Measurements from ENCODE around the gene MYADML2. TPM values are rescaled to one million over a fixed set of nuclear protein-coding genes. Genes with fewer than 3 reads are reported as not detected.

MYADML2 gene
- total RNA-seq, 4 donors from 2014 or later, result 2.9 to 24.9 (median 13.3) TPM

GRCh38 chr17:81902023-81902652 is 44.9 kb downstream of the MYADML2 start, which contains the start of gene NPB:
Gene NPB, plus strand, starts transcription at chr17:81902238. Its CDS starts 40 bp downstream, at chr17:81902278.
- no peak for TF ChIP-seq CTCF (IDR thresholded peaks at IDR 0.05 in 4 of 5, conservative IDR thresholded peaks at IDR 0.05 in 1 of 5)
- no peak for TF ChIP-seq POLR2A (IDR thresholded peaks at IDR 0.05)
- ATAC-seq, result peak; percentile 31 to 42
- no peak within 1 kb of the TSS for H3K27ac ChIP-seq
- no peaks in the 10 kb centered on the region for H3K27me3 ChIP-seq
- H3K4me1 ChIP-seq, result peaks cover 5 to 8% of the 10 kb centered on the region in 2 donors
- no peaks in the 10 kb centered on the region for H3K9me3 ChIP-seq
- DNase-seq, result no peak
- H3K4me3 ChIP-seq, result peak within 1 kb of the TSS in 3 of 4 donors; percentile 23 to 44 (median 36)
- H3K36me3 ChIP-seq, result peaks cover 0 to 34% of the 10 kb centered on the region in 2 donors
- in situ Hi-C loops (cut with MboI; ENCODE audit: low sequenced_read_pairs in 4 of 4), result no loop called here
- intact Hi-C loops (cut with DNase I; ENCODE audit: low total_unique reads), result no loop called here

GRCh38 chr17:81901167-81902022 is 45.6 kb downstream of the MYADML2 start:
- no peak for ATAC-seq
- Histone ChIP-seq H3K4me1 (peaks cover 0 to 3% of the 10 kb centered on the region in 2 donors), H3K36me3 (peaks cover 0 to 36% of the 10 kb centered on the region in 2 donors), H3K4me3 (peak overlapping the region in 3 of 4 donors; percentile 23 to 44 (median 36)), H3K27me3 (no peaks in the 10 kb centered on the region), H3K27ac (no peak overlapping the region), H3K9me3 (no peaks in the 10 kb centered on the region)
- no peak for TF ChIP-seq CTCF (IDR thresholded peaks at IDR 0.05 in 4 of 5, conservative IDR thresholded peaks at IDR 0.05 in 1 of 5)
- TF ChIP-seq POLR2A (IDR thresholded peaks at IDR 0.05), result no peak
- no peak for DNase-seq
- in situ Hi-C loops (cut with MboI; ENCODE audit: low sequenced_read_pairs in 4 of 4), result no loop called here
- intact Hi-C loops (cut with DNase I; ENCODE audit: low total_unique reads), result no loop called here

- TF ChIP-seq POLR2A (IDR thresholded peaks at IDR 0.05) (no peak), CTCF (IDR thresholded peaks at IDR 0.05 in 4 of 5, conservative IDR thresholded peaks at IDR 0.05 in 1 of 5) (no peak)
- Histone ChIP-seq H3K9me3 (no peaks in the 10 kb centered on the region), H3K27me3 (no peaks in the 10 kb centered on the region), H3K4me3 (no peak overlapping the region), H3K4me1 (peaks cover 0 to 3% of the 10 kb centered on the region in 2 donors), H3K27ac (no peak overlapping the region), H3K36me3 (peaks cover 0 to 36% of the 10 kb centered on the region in 2 donors)
- in situ Hi-C loops (cut with MboI; ENCODE audit: low sequenced_read_pairs in 4 of 4) (no loop called here), intact Hi-C loops (cut with DNase I; ENCODE audit: low total_unique reads) (no loop called here)
- DNase-seq (no peak), ATAC-seq (no peak)
Measured at GRCh38 chr17:81900181-81900820, 46.7 kb downstream of the MYADML2 start.

- Histone ChIP-seq H3K4me3 (no peak overlapping the region), H3K27me3 (no peaks in the 10 kb centered on the region), H3K4me1 (peaks cover 0 to 3% of the 10 kb centered on the region in 2 donors), H3K27ac (no peak overlapping the region), H3K9me3 (no peaks in the 10 kb centered on the region), H3K36me3 (peaks cover 0 to 38% of the 10 kb centered on the region in 2 donors)
- DNase-seq (peak in 1 of 2 donors; percentile 22), ATAC-seq (no peak)
- in situ Hi-C loops (cut with MboI; ENCODE audit: low sequenced_read_pairs in 4 of 4), result no loop called here
- TF ChIP-seq CTCF (IDR thresholded peaks at IDR 0.05 in 4 of 5, conservative IDR thresholded peaks at IDR 0.05 in 1 of 5) (no peak), POLR2A (IDR thresholded peaks at IDR 0.05) (no peak)
- intact Hi-C loops (cut with DNase I; ENCODE audit: low total_unique reads), result no loop called here
Measured at GRCh38 chr17:81899514-81900166, 47.4 kb downstream of the MYADML2 start.
